SK-N-SH (cell line): ENCODE data around the gene TIMM10.

Source experiments
- CTCF ChIP-seq: fragments of 200-600 bp; sonication (generic); IDR thresholded peaks from 2 replicates; pipeline ENCODE4 v1.6.1; 2017; ENCODE audit warnings: antibody characterized with exemption, mild to moderate bottlenecking, moderate library complexity
- REST ChIP-seq: IDR thresholded peaks from 2 replicates; pipeline ENCODE4 v1.6.1; 2012; ENCODE audit warnings: mild to moderate bottlenecking, low read depth, low read length, moderate library complexity
- TCF12 ChIP-seq: IDR thresholded peaks from 2 replicates; pipeline ENCODE4 v1.4.0; 2012

DNA sequence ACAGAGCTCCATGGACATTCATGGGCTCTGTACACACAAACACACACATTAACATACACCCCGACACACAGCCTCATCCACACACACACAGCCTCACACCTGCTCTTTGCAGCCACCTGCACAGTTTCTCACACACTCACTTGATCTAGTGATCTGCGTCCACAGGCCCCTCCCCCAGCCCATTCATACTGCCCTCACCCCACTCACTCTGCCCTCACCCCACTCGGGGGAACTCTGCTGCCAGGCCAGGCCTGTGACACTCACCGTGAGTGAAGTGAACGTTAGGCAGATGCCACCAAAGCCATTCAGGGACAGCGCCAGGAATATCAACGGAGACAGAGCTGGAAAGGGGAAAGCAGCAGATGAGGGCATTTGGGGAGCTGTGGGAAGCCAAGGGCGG, 30.0 kb downstream of the TIMM10 start:
- TF ChIP-seq REST = no peak
- TF ChIP-seq CTCF = no peak
- no peak for TF ChIP-seq TCF12
